Measurements from ENCODE around the gene MAFG.
A peak's percentile ranks its signal among the peaks of the same experiment; 100 is the strongest.

GRCh38 chr17:81931189-81931556, 3.6 kb upstream of the MAFG start:
- TF ChIP-seq POLR2AphosphoS5 (IDR thresholded peaks at IDR 0.05; ENCODE audit: insufficient read depth, low read depth, low read length): peak; percentile 6
- TF ChIP-seq POLR2A (IDR thresholded peaks at IDR 0.05; ENCODE audit: low read depth, low read length): no peak
- TF ChIP-seq CTCF (IDR thresholded peaks at IDR 0.05; ENCODE audit: extremely low read depth in 1 of 2, insufficient read depth in 1 of 2, low read depth in 1 of 2, low read length in 2 of 2): no peak
- no peak for TF ChIP-seq EZH2 (IDR thresholded peaks at IDR 0.05; ENCODE audit: borderline replicate concordance, low read depth, low read length, severe bottlenecking)
- no peak for TF ChIP-seq FOS (IDR thresholded peaks at IDR 0.05; ENCODE audit: borderline replicate concordance, insufficient read depth, low read length)

Measured in endothelial cell of umbilical vein (primary cell).